Skin of body (tissue), 2 donors: ENCODE measurements around the gene ANKS1B. TPM values are rescaled to one million over a fixed set of nuclear protein-coding genes. Genes with fewer than 3 reads are reported as not detected.
"Not testable (repeated sequence)": the region's sequence is repeated elsewhere in the genome, so short reads cannot be mapped to it uniquely, and the experiment has no call there.

Experiments
- DNase-seq: peaks from one replicate; lab custom pipeline; 2025; lab: John Stamatoyannopoulos, UW
- total RNA-seq: library from RNA; depleted of rRNA; stranded (reverse); fragments of >200 nt; gene quantifications from one replicate; pipeline ENCODE4 v1.2.3, GENCODE V29; 2014

Gene ANKS1B
- total RNA-seq, 1 donor from 2014 or later = 10.7 TPM

- DNase-seq = no peak
These were observed 277.8 kb downstream of the ANKS1B start for GRCh38 chr12:99706736-99707473.

GRCh38 chr12:99704458-99704857 is 280.3 kb downstream of the ANKS1B start:
- no peak for DNase-seq

- no peak for DNase-seq
These were observed 280.7 kb downstream of the ANKS1B start for GRCh38 chr12:99704036-99704435.

GRCh38 chr12:99700032-99700431 is 284.7 kb downstream of the ANKS1B start:
- DNase-seq = no peak

GRCh38 chr12:99695050-99695449 is 289.7 kb downstream of the ANKS1B start:
- DNase-seq = no peak

- DNase-seq = no peak
These were observed 298.6 kb downstream of the ANKS1B start for GRCh38 chr12:99686142-99686541.

GRCh38 chr12:99680276-99680675 is 304.5 kb downstream of the ANKS1B start:
- DNase-seq = no peak

- no peak for DNase-seq
These were observed 314.1 kb downstream of the ANKS1B start for GRCh38 chr12:99670635-99671034.

- no peak for DNase-seq
These were observed 325.9 kb downstream of the ANKS1B start for GRCh38 chr12:99658671-99659349.

- DNase-seq = no peak
These were observed 335.2 kb downstream of the ANKS1B start for GRCh38 chr12:99649551-99649950.

- DNase-seq = no peak
These were observed 336.6 kb downstream of the ANKS1B start for GRCh38 chr12:99648183-99648582.

GRCh38 chr12:99647453-99647852 is 337.3 kb downstream of the ANKS1B start, which contains the start of gene GARIN6:
GARIN6 (plus strand) TSS chr12:99647753; CDS start chr12:99648175, 422 bp downstream.
- no peak for DNase-seq

- DNase-seq = no peak
These were observed 340.1 kb downstream of the ANKS1B start for GRCh38 chr12:99644629-99645028.

- no peak for DNase-seq
These were observed 357.3 kb downstream of the ANKS1B start for GRCh38 chr12:99627459-99627858.

- not testable (repeated sequence) for DNase-seq
These were observed 360.1 kb downstream of the ANKS1B start for GRCh38 chr12:99624591-99624990.

- no peak for DNase-seq
These were observed 364.6 kb downstream of the ANKS1B start for GRCh38 chr12:99620159-99620479.

- DNase-seq = no peak
These were observed 365.2 kb downstream of the ANKS1B start for GRCh38 chr12:99619389-99620158.

- no peak for DNase-seq
These were observed 366.1 kb downstream of the ANKS1B start for GRCh38 chr12:99618657-99619056.

- no peak for DNase-seq
These were observed 373.1 kb downstream of the ANKS1B start for GRCh38 chr12:99611599-99611998.

GRCh38 chr12:99611117-99611516 is 373.6 kb downstream of the ANKS1B start:
- no peak for DNase-seq

GRCh38 chr12:99609455-99610181 is 375.1 kb downstream of the ANKS1B start:
- DNase-seq = no peak

- DNase-seq = no peak
These were observed 384.3 kb downstream of the ANKS1B start for GRCh38 chr12:99600388-99600787.
